HAP-1 (cell line): ENCODE results near the gene ZNF223.
A peak's percentile ranks its signal among the peaks of the same experiment; 100 is the strongest.

Experiments used
- DNase-seq, 2 experiments: peaks; one replicate each; pipeline ENCODE4 v3.0.0-alpha.2; 2016 to 2020; ENCODE audit warnings: low spot score in 2 of 2
- H3K27me3 ChIP-seq: fragments of 250-450 bp; sonication (Bioruptor Pico); 2 replicates; pipeline ENCODE4 v1.5.1; 2020; ENCODE audit warnings: low read depth, mild to moderate bottlenecking, moderate library complexity
- H3K36me3 ChIP-seq: fragments of 250-450 bp; sonication (Bioruptor Pico); replicated peaks from 2 replicates; pipeline ENCODE4 v1.5.1; 2020; ENCODE audit warnings: mild to moderate bottlenecking
- H3K4me1 ChIP-seq: fragments of 250-450 bp; sonication (Bioruptor Pico); 2 replicates; pipeline ENCODE4 v1.5.1; 2020; ENCODE audit warnings: mild to moderate bottlenecking
- H3K4me3 ChIP-seq: fragments of 250-450 bp; sonication (Bioruptor Pico); 2 replicates; pipeline ENCODE4 v1.5.1; 2020; ENCODE audit warnings: mild to moderate bottlenecking, moderate library complexity
- H3K9me3 ChIP-seq: fragments of 250-450 bp; sonication (Bioruptor Pico); 2 replicates; pipeline ENCODE4 v1.5.1; 2020; ENCODE audit warnings: mild to moderate bottlenecking, moderate library complexity
- in situ Hi-C: fragments of 300-500 bp; cut with MboI; formaldehyde crosslinking; loops from 3 replicates; pipeline ENCODE4 v1.14.3; 2020; ENCODE audit warnings: low sequenced_read_pairs, inconsistent platforms, mixed read lengths

The ZNF223 gene

DNA sequence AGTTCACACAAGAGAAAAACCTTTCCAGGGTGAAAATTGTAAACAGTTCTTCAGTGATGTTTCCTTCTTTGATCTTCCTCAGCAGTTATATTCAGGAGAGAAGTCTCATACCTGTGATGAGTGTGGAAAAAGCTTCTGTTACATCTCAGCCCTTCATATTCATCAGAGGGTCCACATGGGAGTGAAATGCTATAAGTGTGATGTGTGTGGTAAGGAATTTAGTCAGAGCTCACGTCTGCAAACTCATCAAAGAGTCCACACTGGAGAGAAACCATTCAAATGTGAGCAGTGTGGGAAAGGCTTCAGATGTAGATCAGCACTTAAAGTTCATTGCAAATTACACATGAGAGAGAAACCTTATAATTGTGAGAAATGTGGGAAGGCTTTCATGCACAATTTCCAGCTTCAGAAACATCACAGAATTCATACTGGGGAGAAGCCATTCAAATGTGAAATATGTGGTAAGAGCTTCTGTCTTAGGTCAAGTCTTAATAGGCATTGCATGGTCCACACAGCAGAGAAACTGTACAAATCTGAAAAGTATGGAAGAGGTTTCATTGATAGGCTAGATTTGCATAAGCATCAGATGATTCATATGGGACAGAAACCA lies 19.7 kb upstream of the ZNF223 start:
- no peaks in the 10 kb centered on the region for H3K27me3 ChIP-seq
- peaks cover 2% of the 10 kb centered on the region for H3K9me3 ChIP-seq
- in situ Hi-C loops = no loop called here
- no peak overlapping the region for H3K4me3 ChIP-seq
- DNase-seq = peak in 1 of 2 experiments; percentile 1
- H3K4me1 ChIP-seq = no peaks in the 10 kb centered on the region
- H3K36me3 ChIP-seq = peaks cover 41% of the 10 kb centered on the region

DNA sequence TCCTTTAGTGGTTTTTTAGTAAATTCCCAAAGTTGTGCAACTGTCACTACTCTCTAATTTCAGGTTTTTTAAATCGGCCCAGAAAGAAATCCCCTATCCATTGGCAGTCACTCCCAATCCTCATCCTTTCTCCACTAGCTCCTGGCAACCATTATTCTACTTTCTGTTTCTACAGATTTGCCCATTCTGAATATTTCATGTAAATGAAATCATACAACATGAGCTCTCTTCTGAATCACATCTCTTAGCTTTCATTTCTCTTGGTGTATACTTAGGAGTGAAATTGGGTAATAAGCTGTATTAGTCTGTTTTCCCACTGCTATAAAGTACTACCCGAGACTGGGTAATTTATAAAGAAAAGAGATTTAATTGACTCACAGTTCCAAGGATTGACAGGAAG lies 9.7 kb upstream of the ZNF223 start:
- in situ Hi-C loops = no loop called here
- Histone ChIP-seq H3K4me1 (no peaks in the 10 kb centered on the region), H3K9me3 (no peaks in the 10 kb centered on the region)

DNA sequence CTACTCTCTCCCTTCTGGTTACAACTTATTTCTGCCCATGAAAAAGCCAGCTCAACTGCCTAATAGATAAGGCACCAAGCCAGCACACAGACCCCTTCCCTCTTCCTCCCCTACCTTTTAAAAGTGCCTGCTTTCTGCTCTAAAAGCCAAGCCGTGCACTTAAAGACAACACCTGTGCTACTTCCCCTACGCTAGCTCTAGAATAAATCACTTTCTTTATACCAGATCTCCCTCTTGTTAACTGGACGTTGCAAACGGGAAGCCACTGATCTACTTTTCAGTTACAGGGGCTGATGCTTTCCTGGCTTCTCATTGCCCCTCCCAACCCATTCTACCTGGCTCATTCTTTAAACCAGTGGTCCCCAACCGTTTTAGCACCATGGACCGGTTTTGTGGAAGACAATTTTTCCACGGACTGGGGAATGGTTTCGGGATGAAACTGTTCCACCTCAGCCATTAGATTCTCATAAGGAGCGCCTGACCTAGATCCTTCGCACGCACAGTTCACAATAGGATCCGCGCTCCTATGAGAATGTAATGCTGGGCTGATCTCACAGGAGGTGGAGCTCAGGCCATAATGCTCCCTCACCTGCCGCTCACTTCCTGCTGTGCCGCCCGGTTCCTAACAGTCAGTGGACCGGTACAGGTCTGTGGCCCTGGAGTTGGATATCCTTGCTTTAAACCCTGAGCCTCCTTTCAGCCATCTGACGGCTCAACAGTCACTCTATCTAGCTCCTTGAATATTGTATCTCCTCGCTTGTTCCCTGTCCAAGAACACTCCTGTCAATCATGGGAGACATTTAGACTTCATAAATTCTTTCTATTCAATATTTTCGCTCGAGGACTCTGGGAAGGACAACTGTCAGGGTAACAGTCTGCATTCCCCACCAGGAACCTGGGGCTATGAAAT lies 841 bp upstream of the ZNF223 start:
- H3K4me1 ChIP-seq = no peaks in the 10 kb centered on the region
- no peaks in the 10 kb centered on the region for H3K36me3 ChIP-seq
- H3K4me3 ChIP-seq = no peak overlapping the region
- H3K9me3 ChIP-seq = 0 out of 2 replicates have a peak, but pooled peaks cover 2% of the 10 kb centered on the region
- no peak for DNase-seq
- H3K27me3 ChIP-seq = no peaks in the 10 kb centered on the region
- in situ Hi-C loops = no loop called here

More for the DNA sequence above, 9.7 kb upstream of the ZNF223 start:
- H3K4me3 ChIP-seq = no peak overlapping the region
- DNase-seq = no peak
- H3K36me3 ChIP-seq = no peaks in the 10 kb centered on the region
- H3K27me3 ChIP-seq = no peaks in the 10 kb centered on the region

DNA sequence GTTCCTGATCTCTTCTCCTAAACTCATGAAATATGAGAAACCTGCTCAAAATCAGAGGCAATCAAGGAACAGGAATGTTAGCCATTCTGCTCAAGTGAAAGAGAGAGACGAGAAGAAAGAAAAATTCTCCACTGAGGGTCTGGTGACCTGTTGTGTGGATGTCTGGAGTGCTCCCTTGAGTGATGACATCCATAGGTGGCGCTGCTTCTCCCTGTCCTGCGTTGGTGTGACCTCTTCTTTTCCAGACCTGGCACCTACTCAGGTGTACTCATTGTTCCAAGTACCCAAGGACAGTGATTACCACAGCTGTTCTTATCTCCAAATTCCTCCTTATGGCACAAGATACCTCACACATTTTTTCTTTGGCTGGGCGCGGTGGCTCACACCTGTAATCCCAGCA lies 4.0 kb downstream of the ZNF223 start:
- Histone ChIP-seq H3K9me3 (0 out of 2 replicates have a peak, but pooled peaks cover 2% of the 10 kb centered on the region), H3K4me1 (no peaks in the 10 kb centered on the region), H3K4me3 (no peak overlapping the region), H3K27me3 (no peaks in the 10 kb centered on the region), H3K36me3 (no peaks in the 10 kb centered on the region)
- in situ Hi-C loops = no loop called here
- no peak for DNase-seq

DNA sequence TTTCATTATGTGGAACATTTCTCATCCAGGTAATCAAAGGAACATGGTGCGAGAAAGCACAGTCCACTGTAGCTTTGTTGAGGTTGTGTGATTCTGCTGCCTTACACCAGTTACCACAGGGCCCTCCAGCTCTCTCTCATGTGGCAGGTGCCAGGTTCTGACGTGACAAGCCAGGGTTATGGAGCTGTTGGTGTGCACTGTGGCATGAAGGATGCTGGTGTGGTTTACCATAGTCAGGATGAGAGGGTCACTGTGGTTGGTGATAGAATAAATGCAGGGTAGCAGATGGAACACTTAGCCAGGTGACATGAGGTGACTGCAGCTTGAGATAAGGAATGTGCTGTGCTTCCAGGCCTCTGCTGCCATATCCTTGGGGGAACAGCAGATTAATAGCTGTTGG lies 7.4 kb downstream of the ZNF223 start:
- Histone ChIP-seq H3K27me3 (no peaks in the 10 kb centered on the region), H3K9me3 (no peaks in the 10 kb centered on the region)
- in situ Hi-C loops = no loop called here

DNA sequence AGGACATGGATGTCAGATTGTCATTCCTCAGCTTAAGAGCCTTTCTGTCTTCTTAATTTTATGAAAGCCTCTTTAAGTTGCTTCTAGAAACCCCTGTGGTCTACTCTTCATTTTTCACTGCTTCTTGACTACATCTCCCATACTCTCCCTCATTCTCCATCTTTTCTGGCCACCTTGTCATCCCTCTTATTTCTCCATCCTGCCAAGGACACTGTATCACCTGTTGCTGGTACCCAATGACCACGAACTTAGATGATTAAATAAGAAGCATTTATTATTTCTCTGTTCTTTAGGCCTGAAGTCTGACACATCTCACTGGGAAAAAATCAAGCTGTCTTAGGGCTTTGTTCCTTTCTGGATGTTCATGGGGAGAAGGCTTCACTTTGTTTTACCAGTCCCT lies 9.2 kb downstream of the ZNF223 start:
- no peak for DNase-seq
- Histone ChIP-seq H3K4me1 (no peaks in the 10 kb centered on the region), H3K36me3 (no peaks in the 10 kb centered on the region), H3K9me3 (no peaks in the 10 kb centered on the region), H3K27me3 (no peaks in the 10 kb centered on the region), H3K4me3 (no peak overlapping the region)
- in situ Hi-C loops = no loop called here

More for the DNA sequence above, 7.4 kb downstream of the ZNF223 start:
- H3K36me3 ChIP-seq = no peaks in the 10 kb centered on the region
- no peak overlapping the region for H3K4me3 ChIP-seq
- no peak for DNase-seq
- H3K4me1 ChIP-seq = no peaks in the 10 kb centered on the region

DNA sequence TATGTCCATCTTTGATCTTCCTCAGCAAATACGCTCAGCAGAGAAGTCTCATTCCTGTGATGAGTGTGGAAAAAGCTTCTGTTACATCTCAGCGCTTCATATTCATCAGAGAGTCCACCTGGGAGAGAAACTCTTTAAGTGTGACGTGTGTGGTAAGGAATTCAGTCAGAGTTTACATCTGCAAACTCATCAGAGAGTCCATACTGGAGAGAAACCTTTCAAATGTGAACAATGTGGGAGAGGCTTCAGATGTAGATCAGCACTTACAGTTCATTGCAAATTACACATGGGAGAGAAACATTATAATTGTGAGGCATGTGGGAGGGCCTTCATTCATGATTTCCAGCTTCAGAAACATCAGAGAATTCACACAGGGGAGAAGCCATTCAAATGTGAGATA lies 14.5 kb downstream of the ZNF223 start:
- Histone ChIP-seq H3K27me3 (no peaks in the 10 kb centered on the region), H3K9me3 (peaks cover 7% of the 10 kb centered on the region; the same call in 1 of the 2 replicates), H3K4me3 (no peak overlapping the region), H3K4me1 (no peaks in the 10 kb centered on the region), H3K36me3 (no peaks in the 10 kb centered on the region)
- in situ Hi-C loops = no loop called here
- DNase-seq = no peak

DNA sequence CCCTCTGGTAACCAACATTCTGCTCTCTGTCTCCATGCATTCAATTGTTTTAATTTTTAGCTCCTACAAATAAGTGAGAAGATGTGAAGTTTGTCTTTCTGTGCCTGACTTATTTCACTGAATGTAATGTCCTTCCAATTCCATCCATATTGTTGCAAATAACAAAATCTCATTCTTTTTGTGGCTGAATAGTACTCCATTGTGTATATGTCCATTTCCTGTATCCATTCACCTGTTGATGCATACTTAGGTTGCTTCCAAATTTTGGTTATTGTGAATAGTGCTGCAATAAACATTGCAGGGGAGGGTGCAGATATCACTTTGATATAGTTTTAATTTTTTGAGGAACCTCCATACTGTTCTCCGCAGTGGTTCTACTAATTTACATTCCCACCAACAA lies 17.6 kb downstream of the ZNF223 start:
- H3K9me3 ChIP-seq = peaks cover 11% of the 10 kb centered on the region
- no peaks in the 10 kb centered on the region for H3K36me3 ChIP-seq
- H3K27me3 ChIP-seq = no peaks in the 10 kb centered on the region
- no peak overlapping the region for H3K4me3 ChIP-seq
- peaks cover 2% of the 10 kb centered on the region; the same call in 1 of the 2 replicates for H3K4me1 ChIP-seq
- in situ Hi-C loops = no loop called here
- no peak for DNase-seq

DNA sequence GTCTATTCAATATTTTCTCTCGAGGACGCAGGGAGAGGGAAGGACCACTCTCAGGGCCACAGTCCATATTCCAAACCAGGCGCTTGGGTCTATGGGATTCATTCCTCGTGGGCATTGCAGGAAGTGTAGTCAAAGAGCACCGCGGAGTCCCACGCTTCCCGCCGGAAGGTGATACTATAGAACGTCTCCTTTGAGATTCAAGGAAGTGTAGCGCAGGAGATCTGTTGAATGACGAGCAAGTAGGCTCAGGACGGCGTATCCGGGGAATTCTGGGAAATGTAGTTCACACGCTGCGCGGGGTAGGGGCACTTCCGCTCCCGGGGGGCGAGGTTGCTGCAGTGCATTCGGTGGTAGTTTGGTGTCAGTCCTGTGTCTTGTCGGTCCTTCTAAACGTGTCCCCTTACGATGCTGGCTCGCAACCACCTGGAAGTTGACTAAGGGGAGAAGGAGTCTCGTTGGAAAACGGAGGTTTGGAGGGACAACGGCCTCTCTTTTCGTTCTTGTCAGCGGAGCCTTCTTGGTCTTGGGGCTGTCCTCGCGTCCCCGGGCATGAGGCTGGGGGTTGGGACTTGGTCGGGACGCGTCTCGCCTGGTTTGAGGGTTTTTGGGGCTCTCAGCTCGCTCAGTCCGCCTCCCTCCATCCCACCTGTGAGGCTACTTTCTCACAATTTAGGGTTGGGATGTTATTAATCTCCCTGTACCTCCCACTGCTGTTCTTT lies 20.1 kb downstream of the ZNF223 start, which contains the start of gene ZNF284:
TSS of gene ZNF284 (plus strand) at position 336 of the 719 bp plus-strand sequence. CDS start 4,231 bp downstream, outside the sequence.
- H3K9me3 ChIP-seq = peaks cover 6% of the 10 kb centered on the region; the same call in 1 of the 2 replicates
- DNase-seq = peak; percentile 86 to 90
- in situ Hi-C loops = no loop called here
- no peaks in the 10 kb centered on the region for H3K36me3 ChIP-seq
- peaks cover 2% of the 10 kb centered on the region; the same call in 1 of the 2 replicates for H3K4me1 ChIP-seq
- H3K27me3 ChIP-seq = no peaks in the 10 kb centered on the region
- peak within 1 kb of the TSS; percentile 46 for H3K4me3 ChIP-seq

DNA sequence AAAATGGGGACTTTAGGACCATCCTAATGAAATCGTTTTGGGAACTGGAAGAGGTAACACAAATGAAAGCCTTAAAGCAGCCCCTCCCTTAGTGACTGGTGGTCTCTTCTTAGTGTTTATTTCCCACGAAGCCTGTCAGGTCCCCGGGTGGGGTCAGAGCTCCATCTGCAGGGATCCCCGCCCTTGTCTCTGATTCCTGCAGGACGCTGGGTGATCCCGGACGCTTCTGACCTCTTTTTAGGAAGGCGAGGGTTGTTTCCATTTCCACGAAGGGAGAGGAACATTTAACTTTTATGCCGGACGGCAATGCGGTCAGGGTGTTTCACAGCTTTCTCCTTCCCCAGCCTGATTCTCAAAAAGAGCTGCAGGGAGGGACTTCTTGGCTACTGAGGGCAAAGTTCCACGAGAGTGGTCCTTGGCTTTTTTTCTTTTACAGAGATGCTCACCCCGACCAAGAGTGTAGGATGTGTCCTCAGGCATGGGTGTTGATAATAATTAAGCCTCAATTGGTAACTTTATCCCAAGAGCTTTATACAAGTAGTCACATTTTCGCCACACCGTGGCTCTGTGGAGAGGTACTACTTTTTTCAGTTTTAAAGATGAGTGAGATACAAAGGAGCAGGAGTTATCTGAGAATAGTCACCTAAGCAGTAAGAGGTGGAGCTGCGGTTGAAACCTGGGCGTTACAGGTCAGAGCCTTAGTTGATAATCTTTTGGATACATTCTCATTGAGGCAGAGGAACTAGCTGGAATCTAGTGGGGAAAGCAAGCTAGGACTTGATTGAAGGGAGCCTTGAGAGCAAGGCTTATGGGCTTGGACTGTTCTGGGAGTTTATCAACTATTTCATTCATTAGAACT lies 20.9 kb downstream of the ZNF223 start:
- no peak for DNase-seq
- H3K27me3 ChIP-seq = no peaks in the 10 kb centered on the region
- H3K4me1 ChIP-seq = peaks cover 2% of the 10 kb centered on the region; the same call in 1 of the 2 replicates
- H3K4me3 ChIP-seq = peak overlapping the region; percentile 46
- H3K36me3 ChIP-seq = no peaks in the 10 kb centered on the region
- in situ Hi-C loops = no loop called here
- H3K9me3 ChIP-seq = peaks cover 6% of the 10 kb centered on the region; the same call in 1 of the 2 replicates

DNA sequence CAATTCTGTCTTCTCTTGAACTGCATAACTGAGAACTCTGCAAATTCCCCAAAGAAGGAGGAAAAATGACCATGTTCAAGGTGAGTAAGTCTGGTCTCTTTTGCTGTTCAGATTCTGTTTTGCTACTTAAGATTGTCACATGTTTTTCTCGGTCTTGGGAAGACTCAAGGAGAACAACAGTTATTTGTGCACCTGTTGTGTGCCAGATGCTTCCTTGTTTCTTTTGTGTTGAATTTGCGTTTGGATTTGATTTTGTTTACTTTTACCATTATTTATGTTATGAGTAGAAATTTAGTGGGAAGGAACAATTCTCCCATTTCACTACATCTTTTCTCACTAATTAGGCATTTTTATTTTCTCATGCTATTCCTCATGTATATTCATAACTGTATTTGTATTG lies 24.5 kb downstream of the ZNF223 start:
- Histone ChIP-seq H3K4me3 (no peak overlapping the region), H3K4me1 (peaks cover 2% of the 10 kb centered on the region; the same call in 1 of the 2 replicates), H3K9me3 (peaks cover 4% of the 10 kb centered on the region; the same call in 1 of the 2 replicates), H3K36me3 (no peaks in the 10 kb centered on the region), H3K27me3 (no peaks in the 10 kb centered on the region)
- in situ Hi-C loops = no loop called here
- DNase-seq = no peak

DNA sequence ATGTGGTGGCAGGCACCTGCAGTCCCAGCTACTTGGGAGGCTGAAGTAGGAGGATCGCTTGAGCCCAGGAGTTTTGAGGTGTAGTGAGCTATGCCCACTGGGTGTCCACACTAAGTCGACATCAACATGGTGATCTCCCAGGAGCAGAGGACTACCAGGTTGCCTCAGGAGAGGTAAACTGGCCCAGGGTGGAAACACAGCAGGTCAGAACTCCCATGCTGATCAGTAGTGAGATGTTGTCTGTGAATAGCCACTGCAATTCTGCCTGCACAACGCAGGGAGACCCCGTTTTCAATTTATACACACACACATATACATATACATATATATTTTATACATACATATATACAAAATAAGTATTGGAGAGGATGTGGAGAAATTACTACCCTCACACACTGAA lies 40.3 kb downstream of the ZNF223 start:
- no peak overlapping the region for H3K4me3 ChIP-seq
- no peak for DNase-seq
- no peaks in the 10 kb centered on the region for H3K27me3 ChIP-seq
- H3K4me1 ChIP-seq = peaks cover 5% of the 10 kb centered on the region
- peaks cover 10% of the 10 kb centered on the region for H3K36me3 ChIP-seq
- in situ Hi-C loops = no loop called here
- H3K9me3 ChIP-seq = no peaks in the 10 kb centered on the region
